ENCODE data around the gene SECTM1.
"Not testable (repeated sequence)": the region's sequence is repeated elsewhere in the genome, so short reads cannot be mapped to it uniquely, and the experiment has no call there.

The SECTM1 gene

DNA sequence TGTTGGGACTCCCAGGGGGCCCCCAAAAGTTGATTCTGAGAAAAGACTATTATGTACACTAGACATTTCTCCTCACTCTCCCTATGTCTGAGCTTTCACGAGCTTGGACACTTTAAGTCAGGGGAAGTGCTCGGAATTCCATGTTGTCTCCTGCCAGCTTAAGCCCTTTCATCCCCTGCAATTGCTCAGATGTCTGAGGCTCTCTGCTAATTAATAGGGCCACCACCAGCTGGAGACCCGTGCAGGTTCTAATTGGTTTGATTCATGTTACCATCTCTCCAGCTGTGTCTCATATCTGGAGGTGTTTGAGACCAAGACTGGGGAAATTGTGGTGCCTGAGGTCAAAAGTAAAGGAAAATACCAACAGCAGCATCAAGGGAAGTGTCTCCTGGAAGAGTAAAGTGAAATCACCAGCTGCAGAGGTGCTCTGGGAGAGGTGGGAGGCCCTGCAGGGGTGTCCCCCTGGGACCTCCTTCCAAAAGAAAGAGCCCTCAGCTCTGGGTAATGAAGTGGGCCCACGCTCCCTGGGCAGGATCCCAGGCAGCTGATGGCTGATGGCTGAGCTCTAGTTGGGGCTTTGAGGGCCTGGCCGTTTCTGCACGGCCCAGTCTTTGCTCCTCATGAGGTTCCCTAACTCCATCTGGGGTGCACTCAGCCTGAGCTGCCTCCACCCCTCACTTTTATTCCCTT is 32.2 kb upstream of the SECTM1 start:
- DNase-seq (ENCODE audit: low read depth): no peak
- TF ChIP-seq, protein P1, sequence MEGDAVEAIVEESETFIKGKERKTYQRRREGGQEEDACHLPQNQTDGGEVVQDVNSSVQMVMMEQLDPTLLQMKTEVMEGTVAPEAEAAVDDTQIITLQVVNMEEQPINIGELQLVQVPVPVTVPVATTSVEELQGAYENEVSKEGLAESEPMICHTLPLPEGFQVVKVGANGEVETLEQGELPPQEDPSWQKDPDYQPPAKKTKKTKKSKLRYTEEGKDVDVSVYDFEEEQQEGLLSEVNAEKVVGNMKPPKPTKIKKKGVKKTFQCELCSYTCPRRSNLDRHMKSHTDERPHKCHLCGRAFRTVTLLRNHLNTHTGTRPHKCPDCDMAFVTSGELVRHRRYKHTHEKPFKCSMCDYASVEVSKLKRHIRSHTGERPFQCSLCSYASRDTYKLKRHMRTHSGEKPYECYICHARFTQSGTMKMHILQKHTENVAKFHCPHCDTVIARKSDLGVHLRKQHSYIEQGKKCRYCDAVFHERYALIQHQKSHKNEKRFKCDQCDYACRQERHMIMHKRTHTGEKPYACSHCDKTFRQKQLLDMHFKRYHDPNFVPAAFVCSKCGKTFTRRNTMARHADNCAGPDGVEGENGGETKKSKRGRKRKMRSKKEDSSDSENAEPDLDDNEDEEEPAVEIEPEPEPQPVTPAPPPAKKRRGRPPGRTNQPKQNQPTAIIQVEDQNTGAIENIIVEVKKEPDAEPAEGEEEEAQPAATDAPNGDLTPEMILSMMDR (IDR thresholded peaks at IDR 0.05; ENCODE audit: control insufficient read depth, insufficient read depth, low read depth, low read length, missing control alignments): no peak
- H3K4me3 ChIP-seq (ENCODE audit: control insufficient read depth, low read depth, low read length): no peak overlapping the region

DNA sequence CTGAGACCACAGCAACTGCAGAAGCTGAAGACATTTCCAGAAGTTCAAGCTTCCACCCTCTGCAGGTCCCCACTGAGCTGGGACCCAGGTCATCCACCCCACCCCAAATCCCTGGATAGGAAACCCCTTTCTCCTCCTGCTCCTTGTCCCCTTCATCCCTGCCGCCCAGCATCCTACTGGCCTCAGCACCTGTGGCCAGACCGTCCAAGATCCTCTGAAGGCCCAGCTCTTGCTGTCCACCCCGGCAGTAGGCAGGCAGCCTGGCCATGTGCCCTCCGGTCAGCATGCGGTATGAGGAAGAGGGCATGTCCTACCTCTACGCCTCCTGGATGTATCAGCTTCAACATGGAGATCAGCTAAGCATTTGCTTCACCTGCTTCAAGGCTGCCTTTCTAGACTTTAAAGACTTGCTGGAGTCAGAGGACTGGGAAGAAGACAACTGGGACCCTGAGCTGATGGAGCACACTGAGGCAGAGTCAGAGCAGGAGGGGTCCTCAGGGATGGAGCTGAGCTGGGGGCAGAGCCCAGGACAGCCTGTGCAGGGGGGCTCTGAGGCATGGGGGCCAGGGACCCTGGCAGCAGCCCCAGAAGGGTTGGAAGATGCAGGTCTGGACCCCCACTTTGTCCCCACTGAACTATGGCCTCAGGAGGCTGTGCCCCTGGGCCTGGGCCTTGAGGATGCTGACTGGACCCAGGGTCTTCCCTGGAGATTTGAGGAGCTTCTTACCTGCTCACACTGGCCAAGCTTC is 28.5 kb upstream of the SECTM1 start:
- H3K4me3 ChIP-seq (ENCODE audit: control insufficient read depth, low read depth, low read length): no peak overlapping the region
- no peak for DNase-seq (ENCODE audit: low read depth)
- TF ChIP-seq, protein P1 (IDR thresholded peaks at IDR 0.05; ENCODE audit: control insufficient read depth, insufficient read depth, low read depth, low read length, missing control alignments): no peak

DNA sequence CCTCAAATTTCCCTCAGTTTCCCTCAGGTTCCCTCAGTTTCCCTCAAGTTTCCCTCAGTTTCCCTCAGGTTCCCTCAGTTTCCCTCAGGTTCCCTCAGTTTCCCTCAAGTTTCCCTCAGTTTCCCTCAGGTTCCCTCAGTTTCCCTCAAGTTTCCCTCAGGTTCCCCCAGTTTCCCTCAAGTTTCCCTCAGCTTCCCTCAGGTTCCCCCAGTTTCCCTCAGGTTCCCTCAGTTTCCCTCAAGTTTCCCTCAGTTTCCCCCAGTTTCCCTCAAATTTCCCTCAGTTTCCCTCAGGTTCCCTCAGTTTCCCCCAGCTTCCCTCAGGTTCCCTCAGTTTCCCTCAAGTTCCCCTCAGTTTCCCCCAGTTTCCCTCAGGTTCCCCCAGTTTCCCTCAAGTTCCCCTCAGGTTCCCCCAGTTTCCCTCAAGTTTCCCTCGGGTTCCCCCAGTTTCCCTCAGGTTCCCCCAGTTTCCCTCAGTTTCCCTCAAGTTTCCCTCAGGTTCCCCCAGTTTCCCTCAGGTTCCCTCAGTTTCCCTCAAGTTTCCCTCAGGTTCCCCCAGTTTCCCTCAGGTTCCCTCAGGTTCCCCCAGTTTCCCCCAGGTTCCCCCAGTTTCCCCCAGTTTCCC is 26.0 kb upstream of the SECTM1 start:
- H3K4me3 ChIP-seq (ENCODE audit: control insufficient read depth, low read depth, low read length); DNase-seq (ENCODE audit: low read depth): not testable (repeated sequence)

DNA sequence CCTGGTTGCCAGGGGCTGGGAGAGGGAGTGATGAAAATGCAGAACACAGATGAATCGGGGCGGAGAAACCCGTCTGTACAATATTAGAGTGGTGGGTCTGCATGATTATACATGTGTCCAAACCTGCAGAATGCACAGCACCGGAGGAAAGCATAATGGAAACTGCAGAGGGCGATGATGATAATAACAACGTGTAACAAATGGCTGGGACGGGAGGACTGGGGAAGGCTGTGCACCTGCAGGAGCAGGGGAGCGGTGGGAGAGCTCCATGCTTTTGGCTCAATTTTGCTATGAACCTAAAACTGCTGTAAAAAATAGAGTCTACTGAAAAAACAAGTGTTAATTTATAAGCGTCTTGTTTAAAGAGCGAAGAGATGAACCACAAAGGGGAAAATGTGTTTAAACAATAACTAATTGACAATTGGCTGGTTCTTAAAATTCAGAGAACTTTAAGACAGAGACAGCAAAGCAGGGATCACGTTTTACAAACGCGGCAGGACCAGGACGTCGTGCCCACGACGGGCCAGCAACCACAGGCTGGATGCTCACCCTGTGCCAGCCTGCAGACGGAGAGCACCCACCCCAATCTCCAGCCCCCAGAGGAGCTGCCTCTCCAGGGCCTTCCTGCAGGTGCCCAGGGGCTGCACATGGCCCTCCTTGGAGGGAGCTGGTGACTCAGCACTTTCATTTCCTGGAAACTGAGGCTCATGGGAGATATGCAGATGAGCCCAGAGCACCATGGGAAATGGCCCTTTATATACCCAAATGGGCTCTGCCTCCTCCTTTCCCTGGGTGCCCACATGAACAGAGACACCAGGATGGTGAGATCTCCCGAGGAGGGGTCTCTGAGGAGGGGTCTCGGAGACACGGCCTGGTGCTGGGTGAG is 25.1 kb upstream of the SECTM1 start, which contains the start of gene TEX19:
Gene TEX19 (plus strand): TSS at position 783 of the 886 bp plus-strand sequence. CDS start 2,904 bp downstream, outside the sequence.
- DNase-seq (ENCODE audit: low read depth): no peak

DNA sequence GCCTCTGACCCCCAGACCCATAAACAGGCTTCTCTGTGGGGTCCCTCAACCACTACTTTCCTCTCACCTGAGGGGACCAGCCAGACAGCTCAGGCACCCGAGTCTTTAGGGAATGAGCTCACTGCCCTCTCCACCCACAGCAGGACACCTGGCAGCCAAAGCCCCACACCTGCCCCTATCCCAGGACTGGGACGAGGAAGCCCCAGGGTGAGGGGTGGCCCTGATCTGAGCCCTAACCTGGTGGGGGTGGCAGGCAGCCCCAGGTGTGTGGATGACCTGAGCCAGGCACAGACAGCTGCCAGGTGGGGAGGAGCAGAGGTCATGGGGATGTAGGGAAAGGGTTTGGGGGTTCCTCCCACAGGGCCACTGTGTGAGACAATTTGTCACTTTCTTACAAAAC is 23.8 kb upstream of the SECTM1 start:
- no peak for DNase-seq (ENCODE audit: low read depth)
- TF ChIP-seq, protein P1 (IDR thresholded peaks at IDR 0.05; ENCODE audit: control insufficient read depth, insufficient read depth, low read depth, low read length, missing control alignments): no peak

More for the DNA sequence above, 25.1 kb upstream of the SECTM1 start, which contains the start of gene TEX19:
- H3K4me3 ChIP-seq (ENCODE audit: control insufficient read depth, low read depth, low read length): no peak within 1 kb of the TSS
- TF ChIP-seq, protein P1 (IDR thresholded peaks at IDR 0.05; ENCODE audit: control insufficient read depth, insufficient read depth, low read depth, low read length, missing control alignments): no peak

DNA sequence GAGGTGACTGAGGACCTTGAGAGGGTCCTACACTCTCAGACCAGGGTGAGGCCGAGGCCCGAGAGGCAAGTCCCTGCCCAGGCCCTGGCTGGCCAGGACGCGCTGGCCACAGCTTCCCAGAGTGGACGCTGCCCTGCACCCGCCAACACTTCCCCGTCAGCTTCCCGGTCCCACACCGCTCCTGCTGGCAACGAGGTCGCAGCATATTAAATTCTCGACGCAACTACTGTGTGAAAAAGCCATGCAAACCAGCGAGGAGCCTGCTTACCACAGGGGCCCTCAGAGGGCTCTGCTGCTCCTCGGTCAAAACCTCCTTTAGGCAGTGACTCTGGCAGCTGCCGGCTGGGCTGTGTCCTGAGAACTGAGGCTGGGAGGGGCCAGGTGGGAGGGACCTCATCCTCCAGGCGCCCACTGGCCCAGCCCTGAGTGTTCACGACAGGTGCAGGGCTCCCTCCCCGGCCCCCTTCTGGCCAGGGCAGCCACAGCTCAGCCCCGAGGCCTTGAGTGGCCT is 23.3 kb upstream of the SECTM1 start:
- DNase-seq (ENCODE audit: low read depth): no peak
- TF ChIP-seq, protein P1 (IDR thresholded peaks at IDR 0.05; ENCODE audit: control insufficient read depth, insufficient read depth, low read depth, low read length, missing control alignments): no peak
- no peak overlapping the region for H3K4me3 ChIP-seq (ENCODE audit: control insufficient read depth, low read depth, low read length)

More for the DNA sequence above, 23.8 kb upstream of the SECTM1 start:
- no peak overlapping the region for H3K4me3 ChIP-seq (ENCODE audit: control insufficient read depth, low read depth, low read length)

All from AG09309 (cell line).